ENCODE results near the gene PCBD2. TPM values are rescaled to one million over a fixed set of nuclear protein-coding genes. Genes with fewer than 3 reads are reported as not detected.

Gene PCBD2
- 3.4 and 5.0 TPM in 2 replicates for total RNA-seq

DNA sequence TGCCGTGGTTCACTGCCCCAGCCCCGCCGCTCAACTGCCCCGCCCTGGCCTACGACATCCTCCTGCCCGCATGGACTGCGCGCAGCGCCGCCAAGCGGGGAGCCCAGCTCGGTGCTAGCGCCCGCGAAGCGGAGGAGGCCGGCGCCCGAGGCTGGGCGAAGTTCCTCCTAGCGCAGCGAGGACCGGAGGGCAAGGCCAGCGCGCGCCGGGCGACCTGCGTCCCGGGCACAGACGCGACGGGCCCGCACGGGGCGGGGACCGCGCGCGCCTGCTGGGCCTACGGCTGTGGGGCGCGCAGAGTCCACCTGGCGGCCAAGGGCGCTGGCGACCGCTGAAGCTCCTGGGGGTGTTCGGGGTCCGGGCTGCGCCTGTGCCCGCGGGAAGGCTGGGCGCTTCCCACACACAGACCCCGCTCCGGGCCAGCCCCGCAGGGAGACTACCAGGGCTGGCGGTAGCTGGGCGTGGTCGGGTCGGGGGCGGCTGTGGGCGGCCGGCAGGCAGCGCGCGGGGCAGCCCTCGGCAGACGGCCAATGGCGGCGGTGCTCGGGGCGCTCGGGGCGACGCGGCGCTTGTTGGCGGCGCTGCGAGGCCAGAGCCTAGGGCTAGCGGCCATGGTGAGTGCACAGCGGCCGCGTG, at the start of gene PCBD2:
Gene PCBD2, plus strand, starts transcription at position 522 of the 636 bp plus-strand sequence. Its CDS starts 9 bp downstream, at position 531.

DNA sequence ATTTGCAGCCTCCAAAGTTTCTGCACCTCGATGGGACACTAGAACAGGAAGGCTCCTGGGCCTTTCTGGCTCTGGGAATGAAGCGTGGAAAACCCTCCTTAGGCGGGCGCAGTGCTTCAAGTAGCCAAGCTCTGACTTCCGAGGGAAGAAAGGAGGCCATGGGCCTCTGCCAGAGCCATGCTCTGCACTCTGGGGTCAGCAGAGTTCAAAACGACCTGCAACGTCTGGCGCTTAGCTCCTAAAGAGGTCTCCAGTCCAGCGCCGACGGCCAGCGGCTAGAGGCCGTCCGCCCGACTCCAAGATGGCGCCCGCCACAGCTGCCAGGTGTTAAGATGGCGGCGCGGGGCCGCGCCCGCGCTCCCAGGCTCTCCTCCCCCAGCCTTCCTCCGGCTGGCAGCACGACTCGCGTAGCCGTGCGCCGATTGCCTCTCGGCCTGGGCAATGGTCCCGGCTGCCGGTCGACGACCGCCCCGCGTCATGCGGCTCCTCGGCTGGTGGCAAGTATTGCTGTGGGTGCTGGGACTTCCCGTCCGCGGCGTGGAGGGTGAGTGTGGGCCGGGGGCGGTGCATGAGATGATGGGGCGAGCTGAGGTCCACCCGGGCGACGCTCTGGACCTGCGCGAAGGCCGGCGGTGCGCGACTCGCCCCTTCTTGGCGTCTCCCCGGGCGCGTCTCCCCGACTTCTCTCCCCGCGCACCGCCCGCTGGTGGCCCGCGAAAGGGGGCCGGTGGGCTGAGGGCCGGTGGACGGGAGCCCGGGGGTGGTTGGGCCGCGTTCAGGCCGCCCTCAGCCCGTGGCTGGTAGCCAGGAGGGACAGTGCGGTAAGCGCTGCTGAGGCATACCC, 30.7 kb upstream of the PCBD2 start, which contains the start of gene TXNDC15:
Gene TXNDC15, plus strand, starts transcription at position 385 of the 844 bp plus-strand sequence. Its CDS starts 57 bp downstream, at position 442.

DNA sequence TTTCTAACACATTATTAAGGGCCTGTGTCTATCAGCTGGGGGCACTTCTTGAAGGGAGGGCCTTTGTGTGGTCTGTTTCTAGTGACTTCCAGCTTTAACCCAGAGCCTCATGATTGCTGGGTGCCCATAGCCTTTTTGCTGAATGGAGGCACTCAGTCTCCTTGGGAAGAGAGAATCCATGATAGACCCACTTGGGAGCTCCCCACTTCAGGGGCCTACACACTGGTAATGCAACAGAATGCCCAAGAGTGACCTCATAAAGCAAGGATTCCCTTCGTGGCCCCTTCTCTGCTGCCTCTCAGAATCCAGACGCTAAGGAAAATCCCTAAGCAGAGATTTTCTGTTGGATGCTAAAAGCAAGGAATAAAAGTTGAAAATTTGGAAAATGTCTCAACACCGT, 62.7 kb downstream of the PCBD2 start, which contains the start of gene CATSPER3:
Gene CATSPER3, plus strand, starts transcription at position 301 of the 400 bp plus-strand sequence. Its CDS starts 85 bp downstream, at position 386.

Other genes starting within 250 kb of the PCBD2 start
- gene CAMLG, start 166.6 kb upstream of the PCBD2 start, total RNA-seq, result 32.9 and 34.8 TPM in 2 replicates
- gene DDX46, start 146.4 kb upstream of the PCBD2 start, total RNA-seq, result 14.4 and 15.1 TPM in 2 replicates
- 25.9 and 31.1 TPM in 2 replicates for gene C5orf24, start 59.2 kb upstream of the PCBD2 start, total RNA-seq
- 73.0 and 85.4 TPM in 2 replicates for gene TXNDC15, start 30.8 kb upstream of the PCBD2 start, total RNA-seq
- 0.17 and 0.30 TPM in 2 replicates for gene CATSPER3, start 62.8 kb downstream of the PCBD2 start, total RNA-seq
- 2.9 and 3.1 TPM in 2 replicates for gene PITX1, start 129.1 kb downstream of the PCBD2 start, total RNA-seq

Measured in bronchus fibroblast of lung (primary cell).